ENCODE results near the gene CD47.

- TF ChIP-seq, protein P1, sequence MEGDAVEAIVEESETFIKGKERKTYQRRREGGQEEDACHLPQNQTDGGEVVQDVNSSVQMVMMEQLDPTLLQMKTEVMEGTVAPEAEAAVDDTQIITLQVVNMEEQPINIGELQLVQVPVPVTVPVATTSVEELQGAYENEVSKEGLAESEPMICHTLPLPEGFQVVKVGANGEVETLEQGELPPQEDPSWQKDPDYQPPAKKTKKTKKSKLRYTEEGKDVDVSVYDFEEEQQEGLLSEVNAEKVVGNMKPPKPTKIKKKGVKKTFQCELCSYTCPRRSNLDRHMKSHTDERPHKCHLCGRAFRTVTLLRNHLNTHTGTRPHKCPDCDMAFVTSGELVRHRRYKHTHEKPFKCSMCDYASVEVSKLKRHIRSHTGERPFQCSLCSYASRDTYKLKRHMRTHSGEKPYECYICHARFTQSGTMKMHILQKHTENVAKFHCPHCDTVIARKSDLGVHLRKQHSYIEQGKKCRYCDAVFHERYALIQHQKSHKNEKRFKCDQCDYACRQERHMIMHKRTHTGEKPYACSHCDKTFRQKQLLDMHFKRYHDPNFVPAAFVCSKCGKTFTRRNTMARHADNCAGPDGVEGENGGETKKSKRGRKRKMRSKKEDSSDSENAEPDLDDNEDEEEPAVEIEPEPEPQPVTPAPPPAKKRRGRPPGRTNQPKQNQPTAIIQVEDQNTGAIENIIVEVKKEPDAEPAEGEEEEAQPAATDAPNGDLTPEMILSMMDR (IDR thresholded peaks at IDR 0.05) = no peak
- TF ChIP-seq POLR2A (IDR thresholded peaks at IDR 0.05) = no peak
- TF ChIP-seq EP300 (IDR thresholded peaks at IDR 0.05) = no peak
Measured at GRCh38 chr3:108085810-108086350, 5.0 kb downstream of the CD47 start.
